Measurements from ENCODE around the gene SYNE2. TPM values are rescaled to one million over a fixed set of nuclear protein-coding genes. Genes with fewer than 3 reads are reported as not detected.
A peak's percentile ranks its signal among the peaks of the same experiment; 100 is the strongest.

Gene SYNE2
- total RNA-seq, 1 donor from 2014 or later: 105 TPM

DNA sequence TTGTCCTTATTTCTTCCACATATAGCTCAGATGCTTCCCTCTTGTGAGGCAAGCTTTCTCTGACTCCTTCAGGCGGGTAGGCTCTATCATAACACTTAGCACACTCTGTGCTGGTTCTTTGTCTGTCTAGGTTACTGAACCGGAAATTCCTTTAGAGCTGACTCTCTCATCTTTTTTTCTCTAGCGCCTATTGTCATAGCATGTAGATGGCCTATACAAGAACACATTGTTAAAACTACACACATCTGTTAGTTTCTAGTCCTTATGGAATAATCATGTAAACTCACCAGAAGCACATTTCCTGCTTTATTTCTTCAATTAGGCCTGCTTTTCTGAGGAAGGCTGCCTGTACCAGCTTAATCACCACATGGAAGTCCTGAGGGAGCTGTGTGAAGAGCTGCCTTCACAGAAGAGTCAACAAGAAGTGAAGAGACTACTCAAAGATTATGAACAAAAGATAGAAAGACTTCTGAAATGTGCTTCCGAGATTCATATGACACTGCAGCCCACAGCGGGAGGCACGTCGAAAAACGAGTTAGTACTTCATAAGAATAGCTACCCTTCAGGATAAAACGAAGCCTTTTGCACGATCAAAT, 143.9 kb downstream of the SYNE2 start:
- H3K9me3 ChIP-seq (ENCODE audit: low read depth): no peaks in the 10 kb centered on the region
- Mint-ChIP-seq H3K27ac (peak overlapping the region; percentile 58), H3K27me3 (ENCODE audit: insufficient read depth, low read depth) (no peaks in the 10 kb centered on the region), H3K36me3 (peaks cover 52% of the 10 kb centered on the region), H3K9me3 (no peaks in the 10 kb centered on the region), H3K4me3 (no peak overlapping the region), H3K4me1 (peaks cover 9% of the 10 kb centered on the region)
- no peak overlapping the region for H3K4me2 ChIP-seq
- peaks cover 11% of the 10 kb centered on the region for H3K36me3 ChIP-seq
- no peaks in the 10 kb centered on the region for H3K79me2 ChIP-seq (ENCODE audit: low read depth)
- H3K27me3 ChIP-seq: no peaks in the 10 kb centered on the region
- H3K4me3 ChIP-seq: no peak overlapping the region
- no peak for TF ChIP-seq EZH2 (IDR thresholded peaks at IDR 0.05)
- no peak for TF ChIP-seq EZH2phosphoT487 (IDR thresholded peaks at IDR 0.05)
- H2AFZ ChIP-seq (replicated peaks): no peak overlapping the region
- no peaks in the 10 kb centered on the region for H3K4me1 ChIP-seq
- DNase-seq (ENCODE audit: low spot score): no peak
- H4K20me1 ChIP-seq (ENCODE audit: low read depth): no peaks in the 10 kb centered on the region
- H3F3A ChIP-seq (ENCODE audit: low read depth): no peaks in the 10 kb centered on the region
- H3K27ac ChIP-seq: no peak overlapping the region
- no peak overlapping the region for H3K9ac ChIP-seq

DNA sequence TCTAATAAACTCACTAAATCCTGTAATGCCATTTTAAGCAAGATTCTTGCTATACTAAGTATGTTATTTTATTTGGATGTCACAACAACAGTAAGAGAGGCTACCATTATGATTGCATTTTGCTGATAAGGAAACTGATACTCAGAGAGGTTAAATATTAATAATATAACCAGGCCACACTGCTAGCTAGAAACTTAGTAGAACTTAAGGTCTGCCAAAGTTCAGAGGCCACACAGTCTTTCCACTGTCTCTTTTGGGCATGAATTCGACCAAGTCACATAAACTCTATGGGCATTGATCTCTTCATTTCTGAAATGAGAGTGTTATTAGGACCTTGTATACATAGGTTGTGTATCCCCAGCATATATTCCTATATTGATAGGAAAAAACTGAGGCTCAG, 147.9 kb downstream of the SYNE2 start:
- Histone ChIP-seq H3K79me2 (ENCODE audit: low read depth) (no peaks in the 10 kb centered on the region), H3K4me2 (no peak overlapping the region), H3K27ac (no peak overlapping the region), H3K27me3 (no peaks in the 10 kb centered on the region), H3K9ac (no peak overlapping the region), H3K36me3 (peaks cover 23% of the 10 kb centered on the region), H3K4me3 (no peak overlapping the region), H3F3A (ENCODE audit: low read depth) (no peaks in the 10 kb centered on the region), H4K20me1 (ENCODE audit: low read depth) (no peaks in the 10 kb centered on the region), H3K4me1 (no peaks in the 10 kb centered on the region), H3K9me3 (ENCODE audit: low read depth) (no peaks in the 10 kb centered on the region), H2AFZ (replicated peaks) (no peak overlapping the region)
- H3K27ac Mint-ChIP-seq: no peak overlapping the region
- peaks cover 64% of the 10 kb centered on the region for H3K36me3 Mint-ChIP-seq
- no peak for TF ChIP-seq EZH2 (IDR thresholded peaks at IDR 0.05)
- TF ChIP-seq EZH2phosphoT487 (IDR thresholded peaks at IDR 0.05): no peak
- TF ChIP-seq, protein P1, sequence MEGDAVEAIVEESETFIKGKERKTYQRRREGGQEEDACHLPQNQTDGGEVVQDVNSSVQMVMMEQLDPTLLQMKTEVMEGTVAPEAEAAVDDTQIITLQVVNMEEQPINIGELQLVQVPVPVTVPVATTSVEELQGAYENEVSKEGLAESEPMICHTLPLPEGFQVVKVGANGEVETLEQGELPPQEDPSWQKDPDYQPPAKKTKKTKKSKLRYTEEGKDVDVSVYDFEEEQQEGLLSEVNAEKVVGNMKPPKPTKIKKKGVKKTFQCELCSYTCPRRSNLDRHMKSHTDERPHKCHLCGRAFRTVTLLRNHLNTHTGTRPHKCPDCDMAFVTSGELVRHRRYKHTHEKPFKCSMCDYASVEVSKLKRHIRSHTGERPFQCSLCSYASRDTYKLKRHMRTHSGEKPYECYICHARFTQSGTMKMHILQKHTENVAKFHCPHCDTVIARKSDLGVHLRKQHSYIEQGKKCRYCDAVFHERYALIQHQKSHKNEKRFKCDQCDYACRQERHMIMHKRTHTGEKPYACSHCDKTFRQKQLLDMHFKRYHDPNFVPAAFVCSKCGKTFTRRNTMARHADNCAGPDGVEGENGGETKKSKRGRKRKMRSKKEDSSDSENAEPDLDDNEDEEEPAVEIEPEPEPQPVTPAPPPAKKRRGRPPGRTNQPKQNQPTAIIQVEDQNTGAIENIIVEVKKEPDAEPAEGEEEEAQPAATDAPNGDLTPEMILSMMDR (IDR thresholded peaks at IDR 0.05): no peak
- H3K4me3 Mint-ChIP-seq: no peak overlapping the region
- H3K4me1 Mint-ChIP-seq: peaks cover 9% of the 10 kb centered on the region
- no peak for DNase-seq (ENCODE audit: low spot score)
- no peaks in the 10 kb centered on the region for H3K9me3 Mint-ChIP-seq
- H3K27me3 Mint-ChIP-seq (ENCODE audit: insufficient read depth, low read depth): peaks cover 3% of the 10 kb centered on the region

DNA sequence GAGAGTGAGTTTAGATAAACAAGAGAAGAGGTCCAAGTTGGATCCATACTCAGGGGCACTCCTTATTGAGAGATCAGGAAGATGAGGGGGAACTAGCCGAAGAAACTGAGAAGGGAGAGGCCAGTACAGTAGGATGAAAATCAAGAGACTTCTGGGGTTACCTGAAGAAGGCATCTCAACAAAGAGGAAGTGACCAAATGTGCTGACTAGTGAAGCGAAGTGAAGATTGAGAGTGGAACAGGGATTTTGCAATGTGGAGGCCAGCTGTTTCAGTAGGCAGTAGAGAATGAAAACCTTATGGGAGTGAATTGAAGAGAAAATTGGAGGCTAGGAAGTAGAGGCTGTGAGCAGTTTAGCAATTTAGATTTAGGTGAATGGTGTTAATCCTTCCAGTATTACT, 153.0 kb downstream of the SYNE2 start:
- Mint-ChIP-seq H3K4me1 (no peaks in the 10 kb centered on the region), H3K27me3 (ENCODE audit: insufficient read depth, low read depth) (peaks cover 3% of the 10 kb centered on the region), H3K36me3 (peaks cover 29% of the 10 kb centered on the region), H3K4me3 (no peak overlapping the region), H3K27ac (no peak overlapping the region), H3K9me3 (no peaks in the 10 kb centered on the region)
- no peak overlapping the region for H3K9ac ChIP-seq
- H3K4me2 ChIP-seq: no peak overlapping the region
- H3F3A ChIP-seq (ENCODE audit: low read depth): no peaks in the 10 kb centered on the region
- no peak overlapping the region for H3K4me3 ChIP-seq
- no peaks in the 10 kb centered on the region for H3K4me1 ChIP-seq
- H4K20me1 ChIP-seq (ENCODE audit: low read depth): no peaks in the 10 kb centered on the region
- H2AFZ ChIP-seq (replicated peaks): no peak overlapping the region
- no peak overlapping the region for H3K27ac ChIP-seq
- no peaks in the 10 kb centered on the region for H3K27me3 ChIP-seq
- H3K36me3 ChIP-seq: peaks cover 14% of the 10 kb centered on the region
- no peak for DNase-seq (ENCODE audit: low spot score)
- H3K9me3 ChIP-seq (ENCODE audit: low read depth): no peaks in the 10 kb centered on the region
- TF ChIP-seq EZH2 (IDR thresholded peaks at IDR 0.05) (no peak), EZH2phosphoT487 (IDR thresholded peaks at IDR 0.05) (no peak)
- TF ChIP-seq, protein P1 (IDR thresholded peaks at IDR 0.05): no peak
- H3K79me2 ChIP-seq (ENCODE audit: low read depth): no peaks in the 10 kb centered on the region

DNA sequence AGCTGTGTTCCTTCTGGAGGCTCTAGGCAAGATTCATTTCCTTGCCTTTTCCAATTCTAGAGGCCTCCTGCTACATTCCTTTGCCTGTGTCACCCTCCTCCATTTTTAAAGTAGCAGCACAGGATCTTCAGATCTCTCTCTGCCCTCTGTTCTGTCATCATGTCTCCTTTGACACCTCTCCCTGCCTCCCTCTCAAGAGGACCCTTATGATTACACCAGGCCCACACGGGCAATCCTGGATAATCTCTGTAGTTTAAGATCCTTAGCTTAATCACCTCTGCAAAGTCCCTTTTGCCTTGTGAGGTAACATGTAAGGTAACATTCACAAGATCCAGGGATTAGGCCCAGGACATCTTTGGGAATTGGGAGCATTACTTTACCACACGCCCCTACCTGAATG, 155.2 kb downstream of the SYNE2 start:
- no peak overlapping the region for H3K4me2 ChIP-seq

More for the DNA sequence above, 155.2 kb downstream of the SYNE2 start:
- Mint-ChIP-seq H3K4me1 (no peaks in the 10 kb centered on the region), H3K27me3 (ENCODE audit: insufficient read depth, low read depth) (peaks cover 3% of the 10 kb centered on the region), H3K4me3 (no peak overlapping the region), H3K36me3 (peaks cover 30% of the 10 kb centered on the region), H3K9me3 (no peaks in the 10 kb centered on the region), H3K27ac (no peak overlapping the region)
- H3K36me3 ChIP-seq: peaks cover 2% of the 10 kb centered on the region
- no peaks in the 10 kb centered on the region for H4K20me1 ChIP-seq (ENCODE audit: low read depth)
- no peaks in the 10 kb centered on the region for H3K9me3 ChIP-seq (ENCODE audit: low read depth)
- H2AFZ ChIP-seq (replicated peaks): no peak overlapping the region
- H3K27me3 ChIP-seq: no peaks in the 10 kb centered on the region
- H3K27ac ChIP-seq: no peak overlapping the region
- no peaks in the 10 kb centered on the region for H3F3A ChIP-seq (ENCODE audit: low read depth)
- H3K4me1 ChIP-seq: no peaks in the 10 kb centered on the region
- H3K9ac ChIP-seq: no peak overlapping the region
- no peak for DNase-seq (ENCODE audit: low spot score)
- H3K4me3 ChIP-seq: no peak overlapping the region
- no peak for TF ChIP-seq EZH2 (IDR thresholded peaks at IDR 0.05)
- TF ChIP-seq, protein P1 (IDR thresholded peaks at IDR 0.05): no peak
- no peak for TF ChIP-seq EZH2phosphoT487 (IDR thresholded peaks at IDR 0.05)
- H3K79me2 ChIP-seq (ENCODE audit: low read depth): no peaks in the 10 kb centered on the region

All from neural progenitor cell (in vitro differentiated cells).